ENCODE measurements around the gene ARSA. TPM values are rescaled to one million over a fixed set of nuclear protein-coding genes. Genes with fewer than 3 reads are reported as not detected.

ARSA gene
- total RNA-seq, 1 experiment from 2014 or later: 10.3 TPM

GRCh38 chr22:50621356-50621880 is 6.5 kb downstream of the ARSA start:
- Histone ChIP-seq H3K56ac (ENCODE audit: insufficient read length, low read depth, low read length) (no peak overlapping the region), H2BK12ac (ENCODE audit: insufficient read length, low read depth, low read length) (no peak overlapping the region), H4K8ac (replicated peaks; ENCODE audit: insufficient read length, low read depth, low read length) (no peak overlapping the region), H4K5ac (ENCODE audit: insufficient read length, low read depth, low read length) (no peak overlapping the region), H2AK5ac (ENCODE audit: insufficient read length, low read length) (no peak overlapping the region), H3K27ac (ENCODE audit: insufficient read length, low read depth, low read length) (no peak overlapping the region), H3K9me3 (ENCODE audit: control insufficient read depth, low read depth, low read length) (no peaks in the 10 kb centered on the region), H3T11ph (ENCODE audit: low read length) (no peak overlapping the region), H3K4me2 (ENCODE audit: insufficient read depth, insufficient read length, low read length) (peak overlapping the region; percentile 86), H3K18ac (ENCODE audit: insufficient read length, low read depth, low read length) (no peak overlapping the region), H2BK120ac (ENCODE audit: low read depth, low read length, poor library complexity, severe bottlenecking) (no peak overlapping the region), H4K91ac (ENCODE audit: insufficient read length, low read depth, low read length) (no peak overlapping the region), H3K23ac (ENCODE audit: insufficient read length, low read depth, low read length) (no peak overlapping the region), H2AFZ (ENCODE audit: low read length) (no peak overlapping the region), H2BK15ac (ENCODE audit: low read depth, low read length) (no peak overlapping the region), H3K23me2 (ENCODE audit: insufficient read length, low read depth, low read length, poor library complexity, severe bottlenecking) (peaks cover 5% of the 10 kb centered on the region), H3K79me1 (ENCODE audit: insufficient read depth, low read depth, low read length, poor library complexity, severe bottlenecking) (no peaks in the 10 kb centered on the region), H3K79me2 (ENCODE audit: insufficient read depth, low read length) (no peaks in the 10 kb centered on the region), H2BK20ac (ENCODE audit: low read depth, low read length, poor library complexity, severe bottlenecking) (no peak overlapping the region), H3K14ac (ENCODE audit: insufficient read depth, low read length) (no peak overlapping the region), H2BK5ac (ENCODE audit: insufficient read length, low read length) (no peak overlapping the region), H3K27me3 (ENCODE audit: insufficient read depth, low read length) (0 out of 2 replicates have a peak, but pooled peaks cover 2% of the 10 kb centered on the region), H3K4ac (ENCODE audit: low read depth, low read length) (no peak overlapping the region), H3K9ac (ENCODE audit: extremely low read depth, insufficient read length, low read length) (no peak overlapping the region), H4K20me1 (ENCODE audit: control insufficient read depth, insufficient read depth, insufficient read length) (no peaks in the 10 kb centered on the region), H3K4me1 (ENCODE audit: insufficient read depth, low read length) (peaks cover 9% of the 10 kb centered on the region)
- TF ChIP-seq, protein P1, sequence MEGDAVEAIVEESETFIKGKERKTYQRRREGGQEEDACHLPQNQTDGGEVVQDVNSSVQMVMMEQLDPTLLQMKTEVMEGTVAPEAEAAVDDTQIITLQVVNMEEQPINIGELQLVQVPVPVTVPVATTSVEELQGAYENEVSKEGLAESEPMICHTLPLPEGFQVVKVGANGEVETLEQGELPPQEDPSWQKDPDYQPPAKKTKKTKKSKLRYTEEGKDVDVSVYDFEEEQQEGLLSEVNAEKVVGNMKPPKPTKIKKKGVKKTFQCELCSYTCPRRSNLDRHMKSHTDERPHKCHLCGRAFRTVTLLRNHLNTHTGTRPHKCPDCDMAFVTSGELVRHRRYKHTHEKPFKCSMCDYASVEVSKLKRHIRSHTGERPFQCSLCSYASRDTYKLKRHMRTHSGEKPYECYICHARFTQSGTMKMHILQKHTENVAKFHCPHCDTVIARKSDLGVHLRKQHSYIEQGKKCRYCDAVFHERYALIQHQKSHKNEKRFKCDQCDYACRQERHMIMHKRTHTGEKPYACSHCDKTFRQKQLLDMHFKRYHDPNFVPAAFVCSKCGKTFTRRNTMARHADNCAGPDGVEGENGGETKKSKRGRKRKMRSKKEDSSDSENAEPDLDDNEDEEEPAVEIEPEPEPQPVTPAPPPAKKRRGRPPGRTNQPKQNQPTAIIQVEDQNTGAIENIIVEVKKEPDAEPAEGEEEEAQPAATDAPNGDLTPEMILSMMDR (conservative IDR thresholded peaks at IDR 0.05): no peak
- H3K4me3 Mint-ChIP-seq: peak overlapping the region; percentile 57 to 67
- H3K27ac Mint-ChIP-seq: no peak overlapping the region
- no CpG with 5 or more reads among the region's 10 CpGs for WGBS (ENCODE audit: extremely low coverage, insufficient read length, low lambda C conversion rate)
- DNase-seq: peak; percentile 18
- peaks cover 0 to 3% (median 0%) of the 10 kb centered on the region in 3 experiments; a peak in 2 of 7 replicates for H3K36me3 Mint-ChIP-seq (ENCODE audit: insufficient read depth in 1 of 3, low read depth in 3 of 3)
- H3K9me3 Mint-ChIP-seq: no peaks in the 10 kb centered on the region
- peaks cover 23% of the 10 kb centered on the region for H3K27me3 Mint-ChIP-seq (ENCODE audit: low read depth)
- H3K4me1 Mint-ChIP-seq: peaks cover 22 to 23% of the 10 kb centered on the region in 2 experiments

Measured in H9 (cell line).